NB4 (cell line): ENCODE data around the gene BSCL2.
A peak's percentile ranks its signal among the peaks of the same experiment; 100 is the strongest.

Source experiments
- DNase-seq: peaks from one replicate; pipeline ENCODE4 v3.0.0; 2010; ENCODE audit warnings: low read depth
- H3K4me3 ChIP-seq: one replicate; pipeline ENCODE4 v1.5.1; 2011; ENCODE audit warnings: mild to moderate bottlenecking, low read depth, low read length, moderate library complexity
- MYC ChIP-seq: IDR thresholded peaks from 2 replicates; pipeline ENCODE4 v1.6.1; 2011; ENCODE audit warnings: low read depth, low read length
- POLR2A ChIP-seq: IDR thresholded peaks from 2 replicates; pipeline ENCODE4 v1.6.1; 2011; ENCODE audit warnings: mild to moderate bottlenecking; ENCODE audit not compliant: insufficient read length; ENCODE audit errors: extremely low read depth
- TF ChIP-seq, protein P1 (sequence below): IDR thresholded peaks from one replicate; pipeline ENCODE4 v1.5.1; 2012; ENCODE audit warnings: low read depth, low read length
- TF ChIP-seq, protein P2 (sequence below): IDR thresholded peaks from 2 replicates; pipeline ENCODE4 v1.6.1; 2011; ENCODE audit warnings: low read depth, low read length

Gene BSCL2

DNA sequence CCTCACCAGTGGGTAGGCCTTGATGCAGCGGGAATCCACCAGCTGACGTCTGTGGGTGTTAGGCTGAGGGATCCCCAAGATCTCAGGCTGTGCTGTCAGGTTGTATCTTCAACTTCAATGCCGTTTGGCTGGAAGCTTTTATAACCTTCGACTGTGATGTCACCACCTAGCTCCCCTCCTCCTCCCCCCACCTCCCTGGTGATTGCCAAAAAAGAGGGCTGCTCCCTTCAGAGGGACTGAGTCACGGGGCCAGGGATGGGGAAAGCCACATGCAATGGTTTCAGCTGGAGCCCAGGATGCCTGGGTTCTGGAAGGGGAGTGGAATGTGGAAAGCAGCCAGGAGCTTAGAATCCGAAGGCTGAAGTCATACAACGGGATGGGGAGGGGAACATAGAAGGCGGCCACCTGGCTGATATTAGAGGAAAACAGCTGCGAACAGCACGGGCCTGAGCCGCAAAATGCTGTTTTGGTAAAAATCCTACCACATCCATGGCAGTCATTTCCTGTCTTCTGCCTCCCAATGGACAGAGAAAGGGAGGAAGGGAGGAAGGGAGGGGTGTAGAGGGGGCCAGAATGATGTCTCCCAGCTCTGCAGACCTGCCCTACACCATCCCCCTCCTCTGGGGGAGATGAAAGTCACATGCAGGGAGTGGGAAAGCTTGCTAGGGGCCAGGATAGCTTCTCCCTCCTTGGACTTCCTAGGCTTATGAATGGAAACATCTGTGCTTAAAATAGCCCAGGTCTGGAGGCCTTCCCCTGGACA is 17.6 kb downstream of the BSCL2 start, which contains the start of gene LRRN4CL:
TSS of gene LRRN4CL (minus strand) at position 110 of the 763 bp plus-strand sequence. CDS start 1,022 bp downstream, outside the sequence.
- H3K4me3 ChIP-seq, result no peak within 1 kb of the TSS
- DNase-seq, result no peak
- TF ChIP-seq, protein P1, sequence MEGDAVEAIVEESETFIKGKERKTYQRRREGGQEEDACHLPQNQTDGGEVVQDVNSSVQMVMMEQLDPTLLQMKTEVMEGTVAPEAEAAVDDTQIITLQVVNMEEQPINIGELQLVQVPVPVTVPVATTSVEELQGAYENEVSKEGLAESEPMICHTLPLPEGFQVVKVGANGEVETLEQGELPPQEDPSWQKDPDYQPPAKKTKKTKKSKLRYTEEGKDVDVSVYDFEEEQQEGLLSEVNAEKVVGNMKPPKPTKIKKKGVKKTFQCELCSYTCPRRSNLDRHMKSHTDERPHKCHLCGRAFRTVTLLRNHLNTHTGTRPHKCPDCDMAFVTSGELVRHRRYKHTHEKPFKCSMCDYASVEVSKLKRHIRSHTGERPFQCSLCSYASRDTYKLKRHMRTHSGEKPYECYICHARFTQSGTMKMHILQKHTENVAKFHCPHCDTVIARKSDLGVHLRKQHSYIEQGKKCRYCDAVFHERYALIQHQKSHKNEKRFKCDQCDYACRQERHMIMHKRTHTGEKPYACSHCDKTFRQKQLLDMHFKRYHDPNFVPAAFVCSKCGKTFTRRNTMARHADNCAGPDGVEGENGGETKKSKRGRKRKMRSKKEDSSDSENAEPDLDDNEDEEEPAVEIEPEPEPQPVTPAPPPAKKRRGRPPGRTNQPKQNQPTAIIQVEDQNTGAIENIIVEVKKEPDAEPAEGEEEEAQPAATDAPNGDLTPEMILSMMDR, result no peak
- TF ChIP-seq POLR2A, result no peak
- no peak for TF ChIP-seq MYC
- TF ChIP-seq, protein P2, sequence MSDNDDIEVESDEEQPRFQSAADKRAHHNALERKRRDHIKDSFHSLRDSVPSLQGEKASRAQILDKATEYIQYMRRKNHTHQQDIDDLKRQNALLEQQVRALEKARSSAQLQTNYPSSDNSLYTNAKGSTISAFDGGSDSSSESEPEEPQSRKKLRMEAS, result no peak

DNA sequence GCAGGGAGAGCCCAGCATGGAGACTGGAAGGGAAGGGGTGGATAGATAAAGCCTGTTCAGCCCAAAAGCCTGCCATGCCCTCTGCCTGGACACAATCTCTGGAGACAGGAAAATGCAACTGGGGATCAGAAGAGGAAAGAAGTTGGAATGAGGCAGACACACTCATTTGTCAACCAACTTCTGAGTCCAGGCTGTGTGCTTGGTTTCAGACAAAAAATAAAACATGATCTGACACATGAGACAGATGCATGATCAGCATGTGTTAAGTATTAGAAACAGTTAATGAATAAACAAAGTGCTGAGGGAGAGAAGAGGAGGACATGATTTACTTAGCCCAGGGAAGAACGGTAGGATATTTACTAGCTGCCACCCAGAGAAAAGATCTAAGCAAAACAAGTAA is 18.7 kb downstream of the BSCL2 start:
- DNase-seq, result peak; percentile 1
- TF ChIP-seq, protein P2, result no peak
- TF ChIP-seq MYC, result no peak
- TF ChIP-seq POLR2A, result no peak
- TF ChIP-seq, protein P1, result no peak
- H3K4me3 ChIP-seq, result no peak overlapping the region

DNA sequence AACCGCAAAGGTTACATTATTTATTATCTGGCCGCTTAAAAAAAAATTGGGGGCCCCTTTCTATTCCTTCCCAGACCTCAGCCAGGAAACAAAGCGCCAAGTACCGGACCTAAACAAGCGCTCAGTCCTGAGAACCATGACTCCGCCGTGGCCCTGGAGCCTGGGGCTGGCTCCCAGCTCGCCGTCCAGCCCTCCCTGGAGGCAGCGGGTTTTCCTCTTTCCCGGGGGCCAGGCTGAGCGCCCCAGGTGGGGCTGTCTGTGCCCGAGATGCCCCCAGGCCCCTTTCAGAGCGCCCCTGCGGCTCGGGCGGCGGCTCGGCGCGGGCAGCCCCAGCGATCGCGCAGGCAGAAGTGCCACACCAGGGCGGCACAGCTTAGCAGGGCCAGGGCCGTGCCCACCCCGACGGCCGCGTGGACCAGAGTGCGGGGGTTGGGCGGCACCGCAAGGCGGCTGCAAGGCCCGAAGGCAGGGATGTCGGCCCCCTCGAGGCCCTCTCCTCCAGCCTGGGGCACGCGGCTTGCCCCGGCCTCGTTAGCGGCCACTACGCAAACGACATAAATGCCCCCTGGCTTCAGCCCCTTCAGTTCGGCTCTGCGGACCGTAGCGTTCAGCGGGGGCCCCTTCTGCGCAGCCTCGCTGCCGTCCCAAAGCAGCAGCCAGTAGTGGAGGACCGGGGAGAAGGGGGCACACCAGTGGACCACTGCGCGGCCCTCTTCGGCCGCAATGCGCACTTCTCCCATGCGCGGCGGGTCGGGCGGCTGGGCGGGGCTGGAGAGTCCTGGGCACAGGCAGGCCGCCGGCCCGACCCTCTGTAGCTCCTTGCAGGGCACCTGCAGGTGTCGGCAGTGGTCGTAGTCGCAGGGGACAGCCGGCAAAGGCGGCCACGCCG is 19.5 kb downstream of the BSCL2 start:
- TF ChIP-seq, protein P1, result no peak
- no peak for TF ChIP-seq MYC
- TF ChIP-seq, protein P2, result no peak
- TF ChIP-seq POLR2A, result no peak
- H3K4me3 ChIP-seq, result no peak overlapping the region
- peak; percentile 1 for DNase-seq

DNA sequence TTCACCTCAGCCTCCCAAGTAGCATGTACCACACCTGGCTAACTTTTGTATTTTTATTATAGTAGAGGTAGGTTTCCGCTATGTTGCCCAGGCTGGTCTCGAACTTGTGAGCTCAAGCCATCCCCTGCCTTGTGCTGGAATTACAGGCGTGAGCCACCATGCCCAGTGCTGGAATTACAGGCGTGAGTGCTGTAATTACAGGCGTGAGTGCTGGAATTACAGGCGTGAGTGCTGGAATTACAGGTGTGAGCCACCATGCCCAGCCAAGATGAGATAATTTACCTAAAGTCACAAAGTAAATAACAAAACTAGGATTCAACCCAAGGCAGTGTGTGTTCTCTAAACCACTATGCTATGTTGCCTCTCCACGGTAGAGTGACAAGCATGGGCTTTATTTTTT is 24.7 kb downstream of the BSCL2 start:
- peak; percentile 1 for DNase-seq
- TF ChIP-seq POLR2A, result no peak
- TF ChIP-seq, protein P1, result no peak
- TF ChIP-seq MYC, result no peak
- TF ChIP-seq, protein P2, result no peak
- H3K4me3 ChIP-seq, result no peak overlapping the region

DNA sequence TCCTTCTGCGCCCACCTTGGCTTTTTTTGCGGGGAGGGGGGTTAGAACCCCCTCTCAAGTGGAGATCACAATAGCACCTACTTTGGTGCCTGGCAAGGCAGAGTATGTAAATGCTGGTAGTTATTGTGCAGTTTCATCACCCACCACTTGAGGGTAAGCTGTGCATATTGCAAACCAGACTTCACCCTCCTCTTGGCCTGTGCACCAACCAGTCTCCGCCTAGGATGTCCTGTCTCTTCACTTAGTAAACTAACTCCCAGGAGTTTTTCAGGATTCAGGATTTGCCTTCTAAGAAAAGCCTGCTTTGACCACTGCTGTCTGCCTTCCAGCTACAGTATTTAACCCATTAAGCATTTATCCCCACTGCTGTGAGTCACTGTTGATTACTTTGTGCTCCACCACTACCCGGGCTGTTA is 26.4 kb downstream of the BSCL2 start:
- TF ChIP-seq MYC (no peak), POLR2A (no peak)
- TF ChIP-seq, protein P2, result no peak
- TF ChIP-seq, protein P1, result peak; percentile 49
- H3K4me3 ChIP-seq, result no peak overlapping the region
- peak; percentile 88 for DNase-seq
